ENCODE results near the gene FOXR1.

- TF ChIP-seq, protein P1, sequence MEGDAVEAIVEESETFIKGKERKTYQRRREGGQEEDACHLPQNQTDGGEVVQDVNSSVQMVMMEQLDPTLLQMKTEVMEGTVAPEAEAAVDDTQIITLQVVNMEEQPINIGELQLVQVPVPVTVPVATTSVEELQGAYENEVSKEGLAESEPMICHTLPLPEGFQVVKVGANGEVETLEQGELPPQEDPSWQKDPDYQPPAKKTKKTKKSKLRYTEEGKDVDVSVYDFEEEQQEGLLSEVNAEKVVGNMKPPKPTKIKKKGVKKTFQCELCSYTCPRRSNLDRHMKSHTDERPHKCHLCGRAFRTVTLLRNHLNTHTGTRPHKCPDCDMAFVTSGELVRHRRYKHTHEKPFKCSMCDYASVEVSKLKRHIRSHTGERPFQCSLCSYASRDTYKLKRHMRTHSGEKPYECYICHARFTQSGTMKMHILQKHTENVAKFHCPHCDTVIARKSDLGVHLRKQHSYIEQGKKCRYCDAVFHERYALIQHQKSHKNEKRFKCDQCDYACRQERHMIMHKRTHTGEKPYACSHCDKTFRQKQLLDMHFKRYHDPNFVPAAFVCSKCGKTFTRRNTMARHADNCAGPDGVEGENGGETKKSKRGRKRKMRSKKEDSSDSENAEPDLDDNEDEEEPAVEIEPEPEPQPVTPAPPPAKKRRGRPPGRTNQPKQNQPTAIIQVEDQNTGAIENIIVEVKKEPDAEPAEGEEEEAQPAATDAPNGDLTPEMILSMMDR (IDR thresholded peaks at IDR 0.05; ENCODE audit: low read length): no peak
- TF ChIP-seq EZH2 (optimal IDR thresholded peaks at IDR 0.05; ENCODE audit: low read depth, low read length) (no peak), EZH2phosphoT487 (IDR thresholded peaks at IDR 0.05; ENCODE audit: low read length) (no peak)
Measured at GRCh38 chr11:118923721-118924587, 47.6 kb upstream of the FOXR1 start.
